A673 (cell line): Measurements from ENCODE around the gene PUDP. TPM values are rescaled to one million over a fixed set of nuclear protein-coding genes. Genes with fewer than 3 reads are reported as not detected.

Experiments
- BruUV-seq: library from RNA; stranded (reverse); fragments of 400-500 nt; replicated peaks from 2 replicates; lab custom pipeline; 2021; lab: Mats Ljungman, UMichigan
- CTCF ChIA-PET: fragments of 300-600 bp; sonication (Branson Sonifier 250); formaldehyde crosslinking; loops from one replicate; lab custom pipeline; 2022; ENCODE audit warnings: antibody characterized with exemption; lab: Charles Lee
- POLR2A ChIA-PET: fragments of 300-600 bp; sonication (Branson Sonifier 250); formaldehyde crosslinking; loops from one replicate; lab custom pipeline; 2022; ENCODE audit warnings: antibody characterized with exemption; ENCODE audit not compliant: low non-redundant PET; lab: Charles Lee
- DNase-seq: peaks from one replicate; pipeline ENCODE4 v3.0.0-alpha.2; 2015; ENCODE audit warnings: low spot score
- H3K27ac ChIP-seq: fragments of 200-600 bp; sonication (generic); 2 replicates; pipeline ENCODE4 v1.5.1; 2016; ENCODE audit warnings: mixed run types, low read depth, mild to moderate bottlenecking, mixed read lengths, antibody characterized with exemption, low read length; ENCODE audit not compliant: poor library complexity, severe bottlenecking
- H3K27me3 ChIP-seq: fragments of 200-600 bp; sonication (generic); replicated peaks from 2 replicates; pipeline ENCODE4 v1.6.1; 2017; ENCODE audit warnings: mixed run types, low read depth, mild to moderate bottlenecking, mixed read lengths, antibody characterized with exemption, low read length; ENCODE audit not compliant: insufficient read depth, poor library complexity
- H3K36me3 ChIP-seq: fragments of 200-600 bp; sonication (generic); 2 replicates; pipeline ENCODE4 v1.6.1; 2016; ENCODE audit warnings: mixed run types, mild to moderate bottlenecking, mixed read lengths, antibody characterized with exemption, low read length; ENCODE audit not compliant: insufficient read depth, poor library complexity, severe bottlenecking
- H3K4me1 ChIP-seq: fragments of 200-600 bp; sonication (generic); 2 replicates; pipeline ENCODE4 v1.6.1; 2017; ENCODE audit warnings: mixed run types, mild to moderate bottlenecking, mixed read lengths, antibody characterized with exemption, low read length; ENCODE audit not compliant: insufficient read depth, poor library complexity, severe bottlenecking
- H3K4me3 ChIP-seq: fragments of 200-600 bp; sonication (generic); 2 replicates; pipeline ENCODE4 v1.5.1; 2016; ENCODE audit warnings: low read depth, mixed run types, mild to moderate bottlenecking, mixed read lengths, low read length; ENCODE audit not compliant: poor library complexity, severe bottlenecking
- H3K9me3 ChIP-seq: fragments of 200-600 bp; sonication (generic); 2 replicates; pipeline ENCODE4 v1.6.1; 2016; ENCODE audit warnings: mixed run types, low read depth, mild to moderate bottlenecking, mixed read lengths, antibody characterized with exemption, low read length; ENCODE audit not compliant: poor library complexity, severe bottlenecking
- EZH2 ChIP-seq: fragments of 200-600 bp; sonication (generic); IDR thresholded peaks from 2 replicates; pipeline ENCODE4 v1.6.1; 2017; ENCODE audit warnings: borderline replicate concordance, low read depth, mild to moderate bottlenecking, mixed read lengths, antibody characterized with exemption, low read length; ENCODE audit not compliant: poor library complexity, severe bottlenecking
- intact Hi-C: fragments of 100-400 bp; cut with micrococcal nuclease; formaldehyde crosslinking; loops from one replicate; pipeline ENCODE4 v1.10.0; 2022; ENCODE audit not compliant: unreplicated experiment
- total RNA-seq: library from RNA; stranded (reverse); gene quantifications from 2 replicates; pipeline ENCODE4 v1.2.3, GENCODE V29; 2021
- TF ChIP-seq, protein P1 (sequence below): fragments of 300-800, 200-600 bp; sonication (generic); conservative IDR thresholded peaks from 2 replicates; pipeline ENCODE4 v1.5.1; 2017; ENCODE audit warnings: low read depth, mild to moderate bottlenecking, antibody characterized with exemption, low read length, moderate library complexity, mixed read lengths

Gene PUDP
- total RNA-seq, 1 experiment from 2014 or later = 17.6 TPM

DNA sequence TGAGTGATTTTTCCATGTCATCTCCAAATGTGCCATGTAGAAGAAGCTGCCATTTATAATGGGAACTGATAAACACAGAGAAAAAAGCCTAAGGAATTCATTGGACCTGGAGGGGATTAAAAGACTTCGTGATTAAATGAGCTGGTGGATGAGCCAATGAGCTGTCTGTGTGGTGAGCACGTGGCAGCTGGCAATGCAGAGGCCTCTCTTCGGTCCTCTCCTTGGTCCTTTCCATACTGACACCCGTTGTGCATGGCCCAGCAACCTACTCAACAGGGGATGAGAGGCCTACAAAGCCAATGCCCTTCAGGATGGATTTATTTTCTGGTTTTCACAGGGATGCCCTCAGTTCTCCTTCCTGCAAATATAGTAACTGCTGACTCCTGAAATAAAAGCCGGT is 88.1 kb downstream of the PUDP start:
- ChIA-PET CTCF (no interaction called here), POLR2A (interaction anchor here (0.6 kb wide), 1 partner anchor 12 kb away, joined by 3 read pairs; no protein-coding TSS in a partner anchor)
- Histone ChIP-seq H3K36me3 (no peaks in the 10 kb centered on the region), H3K27ac (no peak overlapping the region), H3K4me1 (no peaks in the 10 kb centered on the region), H3K4me3 (no peak overlapping the region), H3K27me3 (no peaks in the 10 kb centered on the region), H3K9me3 (no peaks in the 10 kb centered on the region)
- no peak for DNase-seq
- TF ChIP-seq EZH2 = no peak
- TF ChIP-seq, protein P1, sequence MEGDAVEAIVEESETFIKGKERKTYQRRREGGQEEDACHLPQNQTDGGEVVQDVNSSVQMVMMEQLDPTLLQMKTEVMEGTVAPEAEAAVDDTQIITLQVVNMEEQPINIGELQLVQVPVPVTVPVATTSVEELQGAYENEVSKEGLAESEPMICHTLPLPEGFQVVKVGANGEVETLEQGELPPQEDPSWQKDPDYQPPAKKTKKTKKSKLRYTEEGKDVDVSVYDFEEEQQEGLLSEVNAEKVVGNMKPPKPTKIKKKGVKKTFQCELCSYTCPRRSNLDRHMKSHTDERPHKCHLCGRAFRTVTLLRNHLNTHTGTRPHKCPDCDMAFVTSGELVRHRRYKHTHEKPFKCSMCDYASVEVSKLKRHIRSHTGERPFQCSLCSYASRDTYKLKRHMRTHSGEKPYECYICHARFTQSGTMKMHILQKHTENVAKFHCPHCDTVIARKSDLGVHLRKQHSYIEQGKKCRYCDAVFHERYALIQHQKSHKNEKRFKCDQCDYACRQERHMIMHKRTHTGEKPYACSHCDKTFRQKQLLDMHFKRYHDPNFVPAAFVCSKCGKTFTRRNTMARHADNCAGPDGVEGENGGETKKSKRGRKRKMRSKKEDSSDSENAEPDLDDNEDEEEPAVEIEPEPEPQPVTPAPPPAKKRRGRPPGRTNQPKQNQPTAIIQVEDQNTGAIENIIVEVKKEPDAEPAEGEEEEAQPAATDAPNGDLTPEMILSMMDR = no peak
- no TSS peak for BruUV-seq
- intact Hi-C loops = no loop called here

DNA sequence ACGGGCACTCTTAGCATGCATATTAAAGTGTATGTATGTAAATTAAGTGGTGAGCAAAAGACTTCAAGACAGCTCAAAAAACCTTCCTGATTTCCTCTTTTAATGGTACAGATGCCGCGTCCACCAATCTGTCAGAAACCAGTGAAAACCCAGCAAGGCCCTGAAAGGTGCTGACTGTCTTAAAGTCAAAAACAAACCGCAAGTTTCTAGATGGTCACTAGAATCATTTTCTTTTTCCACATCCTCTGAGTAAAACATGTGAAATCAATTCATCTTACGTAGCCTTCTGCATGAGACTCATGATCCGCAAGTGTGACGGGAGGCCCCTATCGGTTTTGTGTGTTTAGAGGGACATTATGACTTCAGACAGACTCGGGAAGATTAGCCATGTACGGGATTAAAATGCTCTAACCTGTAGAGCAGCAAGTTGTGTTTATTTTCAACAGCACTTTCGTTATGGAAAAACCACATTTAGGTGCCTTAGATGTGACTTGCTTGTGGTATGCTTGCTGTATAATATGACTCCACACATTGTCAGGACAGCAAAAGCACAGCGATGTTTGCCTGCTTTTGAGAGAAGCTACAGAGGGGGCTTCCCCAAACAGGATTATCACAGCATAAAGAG is 88.6 kb downstream of the PUDP start:
- Histone ChIP-seq H3K27ac (no peak overlapping the region), H3K27me3 (no peaks in the 10 kb centered on the region), H3K4me1 (no peaks in the 10 kb centered on the region), H3K36me3 (no peaks in the 10 kb centered on the region), H3K9me3 (no peaks in the 10 kb centered on the region), H3K4me3 (no peak overlapping the region)
- intact Hi-C loops = no loop called here
- BruUV-seq = no TSS peak
- DNase-seq = no peak
- ChIA-PET CTCF (no interaction called here), POLR2A (no interaction called here)
- TF ChIP-seq EZH2 = no peak
- TF ChIP-seq, protein P1 = no peak

DNA sequence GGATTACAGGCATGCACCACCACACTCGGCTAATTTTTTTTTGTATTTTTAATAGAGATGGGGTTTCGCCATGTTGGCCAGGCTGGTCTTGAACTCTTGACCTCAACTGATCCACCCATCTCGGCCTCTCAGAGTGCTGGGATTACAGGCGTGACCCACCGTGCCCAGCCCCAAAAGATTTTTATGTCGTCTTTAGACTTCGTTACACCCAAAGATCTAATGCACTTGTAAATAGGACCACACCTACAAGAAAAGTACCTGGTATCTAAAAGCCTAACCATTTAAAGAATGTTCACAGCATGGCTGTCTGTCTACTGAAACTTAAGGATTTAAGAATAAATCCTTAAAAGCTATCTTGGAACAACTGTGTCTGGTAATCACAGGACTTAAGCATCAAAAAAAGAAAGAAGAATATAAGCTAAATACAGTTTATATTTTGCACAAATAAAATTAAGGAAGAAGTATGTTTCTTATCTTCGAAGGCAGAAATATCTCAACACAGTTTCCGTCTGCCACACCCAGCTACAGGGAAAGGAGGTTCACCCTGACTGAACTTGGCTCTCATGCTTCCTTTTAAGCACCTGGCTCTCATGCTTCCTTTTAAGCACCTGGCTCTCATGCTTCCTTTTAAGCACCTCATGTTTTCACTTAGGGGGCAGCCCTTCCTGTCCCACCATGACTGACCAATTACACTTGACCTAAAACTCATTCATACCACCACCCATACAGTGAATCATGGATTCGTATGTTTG is 92.4 kb downstream of the PUDP start:
- Histone ChIP-seq H3K4me3 (no peak overlapping the region), H3K27me3 (no peaks in the 10 kb centered on the region), H3K36me3 (no peaks in the 10 kb centered on the region), H3K27ac (no peak overlapping the region), H3K4me1 (no peaks in the 10 kb centered on the region), H3K9me3 (no peaks in the 10 kb centered on the region)
- CTCF ChIA-PET = no interaction called here
- intact Hi-C loops = no loop called here
- POLR2A ChIA-PET = no interaction called here
- no TSS peak for BruUV-seq
- no peak for DNase-seq
- TF ChIP-seq, protein P1 = no peak
- TF ChIP-seq EZH2 = no peak
